A172 (cell line): ENCODE data around the gene IL3. TPM values are rescaled to one million over a fixed set of nuclear protein-coding genes. Genes with fewer than 3 reads are reported as not detected.

Experiments used
- DNase-seq: peaks from one replicate; pipeline ENCODE4 v3.0.0-alpha.2; 2015; ENCODE audit warnings: low spot score
- total RNA-seq: library from RNA; depleted of rRNA; stranded (reverse); fragments of >200 nt; shearing (Covaris generic); gene quantifications from 2 replicates; pipeline ENCODE4 v1.2.3, GENCODE V29; 2014

Gene IL3
- total RNA-seq, 1 experiment from 2014 or later: not detected

GRCh38 chr5:132025403-132025971 lies 35.0 kb upstream of the IL3 start:
- no peak for DNase-seq

- no peak for DNase-seq
Observed at GRCh38 chr5:132026516-132027008, 33.9 kb upstream of the IL3 start.

GRCh38 chr5:132027027-132027426 lies 33.4 kb upstream of the IL3 start:
- DNase-seq: no peak

GRCh38 chr5:132029609-132030330 lies 30.7 kb upstream of the IL3 start:
- DNase-seq: no peak

DNA sequence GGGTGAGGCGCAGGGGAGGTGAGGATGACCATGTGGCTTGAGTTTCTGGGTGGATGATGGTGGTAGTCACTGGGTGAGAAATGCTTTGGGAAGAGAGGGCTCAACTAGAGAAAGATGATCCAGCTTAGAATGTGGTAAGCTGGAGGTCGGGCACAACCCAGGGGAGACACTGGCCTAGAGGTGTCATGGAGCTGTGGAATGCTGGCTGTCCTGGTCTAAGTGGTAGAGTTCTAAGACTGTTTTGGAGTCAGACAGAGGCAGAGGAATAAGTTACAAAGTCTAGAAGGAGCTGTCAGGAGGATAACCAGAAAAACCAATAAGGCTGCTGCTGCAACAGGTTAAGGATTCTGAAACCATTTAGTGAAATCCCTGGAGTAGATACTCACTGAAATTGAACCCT lies 29.8 kb upstream of the IL3 start:
- DNase-seq: no peak

DNA sequence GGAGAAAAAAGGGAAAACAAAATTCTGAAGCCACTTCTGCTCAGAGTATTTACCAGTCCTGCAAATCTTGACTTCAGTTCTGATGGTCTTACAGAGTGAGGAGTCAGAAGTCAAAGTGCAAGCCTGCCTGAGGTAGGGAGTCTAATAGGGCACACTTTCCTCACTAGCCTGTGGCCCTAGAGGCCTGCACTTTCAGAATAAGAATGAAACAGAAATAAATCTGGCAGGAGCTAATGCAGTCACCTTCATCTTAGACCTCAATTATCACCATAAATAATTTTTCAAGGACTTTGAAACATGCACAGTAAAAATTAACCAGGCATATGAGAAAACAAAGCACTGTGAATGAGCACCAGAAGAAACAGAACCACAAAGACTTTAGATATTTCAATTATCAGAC lies 28.3 kb upstream of the IL3 start:
- no peak for DNase-seq

DNA sequence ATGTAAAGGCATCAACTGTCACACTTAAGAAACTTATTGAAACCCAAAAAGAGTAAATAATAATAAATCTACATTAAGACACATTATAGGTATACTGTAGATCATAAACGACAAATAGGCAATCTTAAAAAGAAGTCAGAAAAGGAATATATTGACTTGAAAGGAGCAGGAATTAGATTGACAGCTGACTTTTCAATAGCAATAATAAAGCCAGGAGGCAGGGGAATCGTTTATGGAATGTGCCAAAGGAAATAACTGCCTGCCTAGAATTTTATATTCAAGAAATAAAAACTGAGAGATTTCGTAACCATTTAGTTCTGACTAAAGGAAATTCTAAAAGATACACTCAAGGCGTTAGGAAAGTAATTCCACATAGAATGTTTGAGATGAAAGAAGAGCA lies 27.3 kb upstream of the IL3 start:
- DNase-seq: no peak

DNA sequence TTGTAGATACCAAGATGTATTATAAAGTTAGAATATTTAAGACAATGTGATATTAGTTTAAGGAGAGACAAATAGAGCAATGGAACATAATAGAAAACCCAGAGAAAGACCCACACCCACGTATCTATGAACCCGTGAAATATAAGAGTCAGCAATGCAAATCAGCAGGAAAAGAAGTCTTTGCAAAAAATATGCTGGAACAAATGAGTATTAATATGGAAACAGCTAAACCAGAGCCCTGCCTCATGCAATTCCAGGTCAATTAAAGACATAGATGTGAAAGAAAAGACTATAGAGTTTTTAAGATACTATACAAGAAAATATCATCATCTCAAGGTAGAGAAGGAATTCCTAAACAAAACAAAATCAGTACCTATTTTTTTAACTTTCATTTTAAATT lies 23.1 kb upstream of the IL3 start:
- DNase-seq: no peak

DNA sequence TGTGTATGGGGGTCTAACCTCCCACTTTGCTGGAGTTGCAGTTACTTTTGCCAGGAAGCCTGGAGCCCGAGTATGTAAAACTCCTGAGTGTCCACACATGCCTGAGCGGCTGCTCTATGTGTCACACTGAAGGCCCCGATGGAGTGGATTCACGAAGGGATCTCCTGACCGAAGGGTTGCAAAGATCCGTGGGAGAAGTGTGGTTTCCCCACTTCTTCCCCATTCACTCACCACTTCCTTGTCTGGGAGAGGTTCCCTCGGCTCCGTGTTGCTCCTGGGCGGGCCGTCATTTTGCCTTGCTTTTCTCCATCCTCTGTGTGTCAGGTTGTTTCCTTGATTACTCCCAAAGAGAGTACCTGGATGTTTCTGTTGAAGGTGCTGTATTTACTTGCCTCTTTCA lies 16.2 kb upstream of the IL3 start:
- DNase-seq: no peak

- DNase-seq: no peak
Observed at GRCh38 chr5:132046880-132047299, 13.6 kb upstream of the IL3 start.

- DNase-seq: no peak
Observed at GRCh38 chr5:132049093-132049492, 11.4 kb upstream of the IL3 start.

GRCh38 chr5:132049559-132049958 lies 10.9 kb upstream of the IL3 start:
- DNase-seq: no peak

GRCh38 chr5:132050136-132050535 lies 10.3 kb upstream of the IL3 start:
- no peak for DNase-seq

GRCh38 chr5:132050661-132051552 lies 9.5 kb upstream of the IL3 start:
- DNase-seq: no peak

DNA sequence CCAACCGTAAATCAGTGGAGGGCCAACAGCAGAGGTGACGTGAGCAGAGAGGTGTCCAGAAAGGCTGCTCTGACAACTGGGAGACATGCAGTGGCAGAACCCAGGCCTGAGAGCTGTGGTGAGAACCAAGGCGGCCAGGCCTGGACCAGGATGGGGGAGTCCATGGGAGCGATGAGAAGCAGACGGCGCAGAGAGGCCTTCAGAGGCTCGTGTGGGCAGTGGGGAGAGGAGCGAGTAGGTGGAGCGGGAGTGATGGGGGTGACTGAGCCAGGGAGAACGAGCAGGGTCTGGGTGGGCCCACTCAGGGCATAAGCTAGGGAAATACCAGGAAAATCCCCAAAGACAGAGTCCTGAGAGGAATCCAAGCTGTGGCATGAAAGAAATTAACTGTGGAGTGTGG lies 7.9 kb upstream of the IL3 start:
- no peak for DNase-seq

DNA sequence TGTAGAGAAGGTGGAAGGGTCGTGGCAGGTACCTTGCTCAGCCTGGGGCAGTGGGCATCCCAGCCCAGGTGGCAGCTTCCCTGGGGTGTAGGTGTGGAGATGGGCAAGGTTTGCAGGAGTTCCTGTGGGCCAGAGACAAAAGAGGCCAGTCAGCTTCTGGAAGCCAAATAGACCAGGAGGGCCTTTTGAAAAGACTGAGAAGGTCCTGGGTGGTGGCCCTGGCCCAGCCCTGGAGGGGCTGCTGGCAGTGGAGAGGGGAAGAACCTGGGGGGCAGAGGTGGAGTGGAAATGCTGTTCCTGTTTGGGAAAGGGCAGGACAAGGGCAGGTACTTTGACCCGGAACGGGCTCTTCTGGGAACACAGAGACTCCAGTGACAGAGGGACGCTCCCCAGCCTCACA lies 7.0 kb upstream of the IL3 start:
- no peak for DNase-seq

GRCh38 chr5:132054031-132054696 lies 6.3 kb upstream of the IL3 start:
- no peak for DNase-seq

DNA sequence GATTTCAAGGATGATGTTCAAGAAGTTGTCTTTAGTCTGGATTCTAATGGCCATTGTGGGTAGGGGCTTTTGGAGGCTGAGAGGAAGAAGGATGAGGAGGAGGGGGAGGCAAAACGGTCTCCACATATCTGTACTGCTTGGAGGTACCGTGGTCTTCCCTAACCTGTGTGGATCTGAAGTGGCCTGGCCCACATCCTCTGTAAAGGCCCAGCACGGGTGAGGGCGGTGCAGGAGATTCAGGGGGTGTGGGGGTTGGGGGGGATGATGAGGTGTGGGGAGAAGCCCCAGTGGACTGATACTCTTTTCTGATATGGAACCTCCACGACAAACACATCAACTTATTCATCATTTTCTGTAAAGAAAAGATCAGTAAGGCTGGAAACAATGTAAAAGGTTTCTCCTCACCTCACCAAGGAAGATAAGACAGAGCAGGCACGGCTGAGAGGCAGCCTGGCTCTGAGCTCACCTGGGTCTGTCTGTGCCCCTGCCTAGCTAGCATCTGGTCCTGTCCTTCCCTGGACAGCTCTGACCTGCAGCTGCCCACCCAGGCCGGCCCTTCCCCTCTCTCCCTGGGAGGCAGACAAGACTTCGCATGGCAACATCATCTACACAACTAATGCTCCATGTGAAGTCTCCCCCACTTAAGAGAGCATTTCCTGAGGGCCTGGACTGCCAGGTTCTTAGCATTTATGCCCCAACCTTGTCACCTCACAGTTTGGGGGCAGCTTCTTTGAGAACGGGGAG lies 5.6 kb upstream of the IL3 start:
- DNase-seq: no peak

- DNase-seq: no peak
Observed at GRCh38 chr5:132055441-132055807, 5.0 kb upstream of the IL3 start.

DNA sequence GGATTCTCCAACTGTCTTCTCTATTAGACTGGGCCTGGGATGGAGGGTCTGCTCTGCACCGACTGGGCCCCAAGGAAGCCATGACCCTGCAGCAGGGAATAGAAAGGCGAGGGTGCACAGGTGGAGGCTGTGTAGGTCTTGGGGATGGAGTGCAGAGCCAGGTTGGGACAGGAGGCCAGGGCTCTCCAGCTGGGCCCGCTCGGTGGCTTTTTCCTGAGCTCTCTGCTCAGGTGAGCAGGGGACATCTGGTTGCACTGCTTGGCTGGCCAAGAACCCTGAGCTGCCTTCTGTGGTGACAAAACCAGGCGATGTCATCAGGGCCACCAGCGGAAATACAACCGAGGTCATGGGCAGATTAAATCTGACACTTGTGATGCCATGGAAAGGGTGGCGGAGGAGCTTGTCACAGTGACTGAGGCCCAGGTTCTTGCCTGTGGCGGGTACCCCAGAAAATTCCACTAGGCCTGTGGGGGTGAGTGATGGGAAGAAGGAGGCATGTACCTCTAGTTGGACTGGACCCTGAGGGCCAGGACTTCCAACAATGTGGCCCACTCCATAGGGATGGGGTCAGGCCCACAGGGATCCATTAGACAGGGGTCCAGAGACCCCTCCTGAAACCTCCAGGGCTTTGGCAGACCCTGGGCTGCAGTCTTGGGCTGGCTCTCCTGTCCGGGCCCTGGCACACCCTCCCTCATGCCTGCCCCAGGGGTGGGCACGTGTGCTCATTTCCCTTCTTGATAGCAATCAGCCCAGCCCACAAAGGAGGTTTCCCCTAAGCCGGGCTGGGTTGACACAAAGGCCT lies 4.4 kb upstream of the IL3 start:
- no peak for DNase-seq
